GM21515 (cell line): ENCODE measurements around the gene CRHR2.

Experiments
- ATAC-seq: cut with Tn5 transposase; IDR thresholded peaks from one replicate; pipeline ENCODE4 v1.9.1; 2021; ENCODE audit not compliant: unreplicated experiment

CRHR2 gene

DNA sequence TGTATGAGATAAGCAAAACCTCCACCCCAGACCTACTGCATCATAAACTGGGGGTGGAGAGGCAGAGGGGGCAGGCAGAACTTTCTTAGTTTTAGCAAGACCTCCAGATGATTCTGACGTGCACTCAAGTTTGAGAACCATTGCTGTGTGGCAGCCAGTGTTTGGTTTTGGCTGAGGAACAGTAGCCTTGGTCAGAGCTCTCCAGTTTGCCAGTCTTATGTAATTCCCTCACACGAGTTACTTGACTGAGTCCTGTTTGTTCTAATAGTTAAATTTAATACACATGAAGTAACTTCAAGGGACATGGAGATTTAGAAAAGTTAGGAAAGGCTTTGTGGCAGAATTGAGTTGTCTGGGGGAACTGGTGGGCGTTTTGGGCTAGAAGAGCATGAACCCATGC lies 49.0 kb downstream of the CRHR2 start:
- ATAC-seq: no peak

DNA sequence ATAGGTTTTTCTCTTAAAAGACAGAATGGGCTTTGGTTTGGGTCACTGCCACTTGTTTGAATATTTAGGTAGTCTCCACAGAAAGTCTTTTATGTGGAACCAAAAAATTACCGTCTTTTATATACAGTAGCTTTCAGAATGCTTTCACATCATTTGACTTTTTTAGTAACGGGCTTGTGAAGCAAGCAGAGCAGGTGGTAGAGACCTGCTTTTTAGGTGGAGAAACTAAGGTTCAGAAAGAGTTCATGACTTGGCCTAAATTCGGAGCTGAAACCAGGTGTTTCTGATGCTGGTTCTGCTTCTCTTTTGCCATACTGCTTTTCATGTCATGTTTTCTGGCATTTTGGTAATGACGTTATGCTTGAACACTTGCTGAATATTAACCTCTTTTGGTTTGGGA lies 51.3 kb downstream of the CRHR2 start:
- ATAC-seq: no peak

DNA sequence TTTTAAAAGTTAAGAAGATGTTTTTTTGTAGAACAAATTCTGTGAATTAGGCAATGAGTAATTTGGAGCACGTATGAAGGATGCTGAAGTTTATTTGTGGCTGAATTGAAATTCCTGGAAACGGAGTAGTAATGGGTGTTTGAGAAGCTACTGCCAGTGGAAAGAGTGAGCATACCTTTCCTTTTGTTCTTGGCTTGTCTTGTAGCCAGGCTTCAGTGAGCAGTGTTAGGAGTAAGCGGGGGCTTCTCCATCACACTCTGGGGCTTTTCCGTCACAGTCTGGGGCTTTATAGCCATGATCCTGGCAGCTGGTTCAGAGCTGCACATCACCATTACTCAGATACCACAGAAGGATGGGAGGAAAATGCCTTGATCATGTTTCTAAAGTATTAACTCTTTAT lies 55.2 kb downstream of the CRHR2 start:
- no peak for ATAC-seq

GRCh38 chr7:30625283-30625682 lies 57.0 kb downstream of the CRHR2 start:
- ATAC-seq: no peak

GRCh38 chr7:30618961-30619360 lies 63.3 kb downstream of the CRHR2 start:
- no peak for ATAC-seq

DNA sequence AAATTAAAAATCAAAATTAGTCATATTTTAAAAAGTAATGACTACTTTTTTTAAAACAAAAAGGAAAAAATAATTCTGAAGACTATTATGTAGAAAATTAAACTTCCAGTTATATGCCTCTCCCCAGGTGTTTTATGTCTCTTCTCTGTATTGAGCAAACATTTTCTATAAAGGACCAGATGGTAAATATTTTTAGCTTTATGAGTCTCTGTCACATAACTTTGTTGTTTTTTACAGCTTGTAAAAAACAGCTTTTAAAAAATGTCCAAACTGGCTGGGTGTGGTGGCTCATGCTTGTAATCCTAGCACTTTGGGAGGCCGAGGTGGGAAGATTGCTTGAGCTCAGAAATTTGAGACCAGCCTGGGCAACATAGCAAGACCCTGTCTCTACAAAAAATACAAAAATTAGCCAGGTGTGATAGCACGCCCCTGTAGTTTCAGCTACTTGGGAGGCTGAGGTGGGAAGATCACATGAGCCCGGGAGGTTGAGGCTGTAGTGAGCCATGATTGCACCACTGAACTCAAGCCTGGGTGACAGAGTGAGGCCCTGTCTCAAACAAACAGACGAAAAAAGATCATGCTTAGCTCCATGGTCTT lies 64.1 kb downstream of the CRHR2 start:
- no peak for ATAC-seq

GRCh38 chr7:30617359-30617758 lies 64.9 kb downstream of the CRHR2 start:
- no peak for ATAC-seq

DNA sequence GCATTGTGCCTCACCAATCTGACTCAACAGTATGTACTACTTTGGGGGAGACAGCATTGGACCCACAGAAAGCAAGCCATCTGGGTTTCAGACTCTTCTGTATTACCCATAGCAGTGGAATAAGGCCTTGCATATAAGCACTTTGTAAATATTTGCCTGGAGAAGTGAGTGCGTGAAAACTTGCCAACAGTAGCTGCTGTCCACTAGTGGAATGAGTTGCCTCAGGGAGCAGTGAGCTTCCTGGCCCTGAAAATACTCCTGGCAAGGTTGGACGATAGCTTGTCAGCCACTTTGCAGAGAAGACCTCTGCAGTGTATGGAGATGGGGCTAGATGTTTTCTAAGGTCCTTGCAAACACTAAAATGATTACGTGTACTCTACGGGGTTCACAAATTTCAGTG lies 65.9 kb downstream of the CRHR2 start:
- ATAC-seq: no peak

- ATAC-seq: no peak
These were observed 68.6 kb downstream of the CRHR2 start for GRCh38 chr7:30613366-30614325.

- ATAC-seq: no peak
These were observed 69.5 kb downstream of the CRHR2 start for GRCh38 chr7:30612658-30613265.

GRCh38 chr7:30605832-30606231 lies 76.4 kb downstream of the CRHR2 start:
- ATAC-seq: no peak

DNA sequence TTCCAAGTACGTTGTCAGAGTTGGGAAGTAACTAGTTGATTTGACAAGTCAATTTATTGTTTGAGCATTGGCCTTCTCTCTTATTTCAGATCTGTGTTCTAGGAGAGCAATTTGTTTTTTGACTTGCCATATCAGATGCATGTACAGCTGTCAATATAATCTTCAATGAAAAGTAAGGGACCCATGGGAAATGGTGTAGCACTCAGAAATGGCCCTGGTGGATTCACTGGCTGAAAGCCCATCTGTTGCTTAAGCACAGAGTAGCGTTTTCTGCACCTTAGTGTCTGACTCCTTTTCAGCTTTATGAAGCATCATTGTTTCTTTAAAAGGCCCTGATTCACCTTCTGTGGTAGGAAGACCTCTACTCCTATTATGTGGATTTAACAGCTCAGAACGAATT lies 77.4 kb downstream of the CRHR2 start:
- no peak for ATAC-seq
